Left ventricle myocardium inferior (tissue), 1 donor: ENCODE results near the gene PER1. TPM values are rescaled to one million over a fixed set of nuclear protein-coding genes. Genes with fewer than 3 reads are reported as not detected.
A peak's percentile ranks its signal among the peaks of the same experiment; 100 is the strongest.

Source experiments
- DNase-seq: peaks from one replicate; pipeline ENCODE4 v3.0.0-alpha.2; 2020
- H3K27ac ChIP-seq: fragments of 200-600 bp; replicated peaks from 2 replicates; pipeline ENCODE4 v1.8.0; 2021
- H3K27me3 ChIP-seq: fragments of 200-600 bp; 2 replicates; pipeline ENCODE4 v1.8.0; 2021; ENCODE audit warnings: low read depth
- H3K36me3 ChIP-seq: fragments of 200-600 bp; 2 replicates; pipeline ENCODE4 v1.8.0; 2021
- H3K4me1 ChIP-seq: fragments of 200-600 bp; 2 replicates; pipeline ENCODE4 v1.8.0; 2021
- H3K4me3 ChIP-seq: fragments of 200-600 bp; 2 replicates; pipeline ENCODE4 v1.8.0; 2021; ENCODE audit warnings: mild to moderate bottlenecking, moderate library complexity
- H3K9me3 ChIP-seq: fragments of 200-600 bp; replicated peaks from 2 replicates; pipeline ENCODE4 v1.8.0; 2021
- intact Hi-C: fragments of 100-400 bp; cut with micrococcal nuclease; formaldehyde crosslinking; loops from one replicate; pipeline ENCODE4 v1.11.0; 2022
- total RNA-seq: library from RNA; stranded (reverse); fragmentation: NEBNext Ultra II Directional; extraction: Animal tissue kit (Norgen Biotek cat#: 25700); gene quantifications from one replicate; pipeline ENCODE4 v1.2.1, GENCODE V29; 2021
- TF ChIP-seq, protein P1 (sequence below): fragments of 200-600 bp; IDR thresholded peaks from 2 replicates; pipeline ENCODE4 v1.8.0; 2021; ENCODE audit warnings: antibody characterized with exemption, mild to moderate bottlenecking, borderline replicate concordance
- donor health status: DM: no; HTN: yes; CAD: no; lungs with severe emphysema.

PER1 gene
- total RNA-seq, 1 donor from 2014 or later: 109 TPM

DNA sequence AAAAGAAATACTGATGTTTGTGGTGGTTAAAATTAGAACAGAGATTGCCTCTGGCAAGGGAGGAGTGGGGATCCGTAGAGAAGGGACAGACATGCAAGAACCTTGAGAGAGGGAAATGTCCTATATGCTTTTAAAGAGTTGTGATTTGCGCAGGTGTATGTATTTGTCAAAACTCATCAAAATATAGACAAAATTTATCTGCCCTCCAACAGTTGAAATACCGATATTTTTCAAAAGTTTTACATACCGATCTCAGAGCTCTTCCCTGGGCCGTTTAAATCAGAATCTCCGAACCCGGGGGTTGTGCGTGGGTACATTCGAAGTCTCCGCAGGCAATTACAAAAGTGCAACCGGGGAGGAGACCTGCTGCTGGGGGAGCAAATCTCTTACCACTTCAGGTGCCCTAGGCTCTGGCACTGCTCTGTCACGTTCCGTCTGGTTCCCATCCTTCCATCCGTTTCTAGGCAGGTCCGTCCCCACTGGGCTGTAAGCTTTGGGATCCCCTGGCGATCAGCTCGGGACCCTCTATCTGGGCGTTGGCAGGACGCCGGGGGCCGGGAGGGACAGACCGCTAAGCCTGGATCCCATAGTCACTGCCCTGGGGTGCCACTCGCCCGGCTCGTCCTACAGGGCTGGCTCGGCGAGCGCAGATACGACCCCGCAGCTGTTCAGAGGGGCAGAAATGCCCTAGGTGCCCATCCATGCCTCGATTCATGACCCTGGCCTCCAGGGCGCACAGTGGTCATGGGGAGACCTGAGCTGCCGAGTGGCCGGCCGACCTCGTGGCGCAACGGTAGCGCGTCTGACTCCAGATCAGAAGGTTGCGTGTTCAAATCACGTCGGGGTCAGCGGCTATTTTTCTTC lies 33.6 kb upstream of the PER1 start:
- DNase-seq: peak; percentile 84
- intact Hi-C loops: loop anchor here (5.0 to 10.0 kb wide), 2 partner anchors 36 to 61 kb away; partner anchors contain the start of gene HES7

DNA sequence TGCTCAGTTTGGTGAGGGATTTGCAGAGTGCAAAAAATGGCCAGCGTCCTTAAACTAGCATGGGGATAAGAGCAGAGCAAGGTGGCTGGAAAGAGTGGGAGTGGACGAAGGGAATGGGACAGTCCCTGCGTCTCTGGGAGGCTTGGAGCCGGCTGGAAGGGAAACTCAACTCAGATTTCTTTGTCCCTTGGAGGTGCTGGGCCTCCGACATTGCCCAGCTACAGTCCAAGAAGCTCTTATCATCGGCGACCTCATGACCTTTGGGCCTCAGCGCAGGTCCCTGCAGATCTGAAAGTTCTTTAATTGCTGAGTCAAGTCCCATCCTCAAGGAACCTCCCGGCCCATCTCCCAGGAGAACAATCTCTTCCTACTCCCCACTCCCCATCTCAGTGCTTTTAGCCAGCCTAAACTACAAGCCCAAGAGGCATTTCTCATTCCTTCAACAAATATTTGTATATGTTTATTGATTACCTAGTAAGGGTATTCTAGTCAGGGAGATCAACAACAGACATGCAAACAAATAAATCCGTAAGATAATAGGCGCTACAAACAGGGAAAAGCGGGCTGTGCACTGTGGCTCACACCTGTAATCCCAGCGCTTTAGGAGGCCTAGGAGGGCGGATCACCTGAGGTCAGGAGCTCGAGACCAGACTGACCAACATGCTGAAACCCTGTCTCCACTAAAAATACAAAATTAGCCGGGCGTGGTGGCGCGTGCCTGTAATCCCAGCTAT lies 25.0 kb upstream of the PER1 start:
- Histone ChIP-seq H3K27me3 (no peaks in the 10 kb centered on the region), H3K36me3 (no peaks in the 10 kb centered on the region), H3K4me1 (peaks cover 51% of the 10 kb centered on the region), H3K27ac (peak overlapping the region; percentile 87), H3K9me3 (no peaks in the 10 kb centered on the region), H3K4me3 (peak overlapping the region; percentile 77)
- TF ChIP-seq, protein P1, sequence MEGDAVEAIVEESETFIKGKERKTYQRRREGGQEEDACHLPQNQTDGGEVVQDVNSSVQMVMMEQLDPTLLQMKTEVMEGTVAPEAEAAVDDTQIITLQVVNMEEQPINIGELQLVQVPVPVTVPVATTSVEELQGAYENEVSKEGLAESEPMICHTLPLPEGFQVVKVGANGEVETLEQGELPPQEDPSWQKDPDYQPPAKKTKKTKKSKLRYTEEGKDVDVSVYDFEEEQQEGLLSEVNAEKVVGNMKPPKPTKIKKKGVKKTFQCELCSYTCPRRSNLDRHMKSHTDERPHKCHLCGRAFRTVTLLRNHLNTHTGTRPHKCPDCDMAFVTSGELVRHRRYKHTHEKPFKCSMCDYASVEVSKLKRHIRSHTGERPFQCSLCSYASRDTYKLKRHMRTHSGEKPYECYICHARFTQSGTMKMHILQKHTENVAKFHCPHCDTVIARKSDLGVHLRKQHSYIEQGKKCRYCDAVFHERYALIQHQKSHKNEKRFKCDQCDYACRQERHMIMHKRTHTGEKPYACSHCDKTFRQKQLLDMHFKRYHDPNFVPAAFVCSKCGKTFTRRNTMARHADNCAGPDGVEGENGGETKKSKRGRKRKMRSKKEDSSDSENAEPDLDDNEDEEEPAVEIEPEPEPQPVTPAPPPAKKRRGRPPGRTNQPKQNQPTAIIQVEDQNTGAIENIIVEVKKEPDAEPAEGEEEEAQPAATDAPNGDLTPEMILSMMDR: no peak
- DNase-seq: no peak
- intact Hi-C loops: no loop called here

More for the DNA sequence above, 33.6 kb upstream of the PER1 start:
- peak overlapping the region; percentile 95 for H3K27ac ChIP-seq
- H3K9me3 ChIP-seq: no peaks in the 10 kb centered on the region
- TF ChIP-seq, protein P1: no peak
- H3K4me3 ChIP-seq: peak overlapping the region; percentile 83
- no peaks in the 10 kb centered on the region for H3K36me3 ChIP-seq
- peaks cover 43% of the 10 kb centered on the region for H3K4me1 ChIP-seq
- H3K27me3 ChIP-seq: no peaks in the 10 kb centered on the region

DNA sequence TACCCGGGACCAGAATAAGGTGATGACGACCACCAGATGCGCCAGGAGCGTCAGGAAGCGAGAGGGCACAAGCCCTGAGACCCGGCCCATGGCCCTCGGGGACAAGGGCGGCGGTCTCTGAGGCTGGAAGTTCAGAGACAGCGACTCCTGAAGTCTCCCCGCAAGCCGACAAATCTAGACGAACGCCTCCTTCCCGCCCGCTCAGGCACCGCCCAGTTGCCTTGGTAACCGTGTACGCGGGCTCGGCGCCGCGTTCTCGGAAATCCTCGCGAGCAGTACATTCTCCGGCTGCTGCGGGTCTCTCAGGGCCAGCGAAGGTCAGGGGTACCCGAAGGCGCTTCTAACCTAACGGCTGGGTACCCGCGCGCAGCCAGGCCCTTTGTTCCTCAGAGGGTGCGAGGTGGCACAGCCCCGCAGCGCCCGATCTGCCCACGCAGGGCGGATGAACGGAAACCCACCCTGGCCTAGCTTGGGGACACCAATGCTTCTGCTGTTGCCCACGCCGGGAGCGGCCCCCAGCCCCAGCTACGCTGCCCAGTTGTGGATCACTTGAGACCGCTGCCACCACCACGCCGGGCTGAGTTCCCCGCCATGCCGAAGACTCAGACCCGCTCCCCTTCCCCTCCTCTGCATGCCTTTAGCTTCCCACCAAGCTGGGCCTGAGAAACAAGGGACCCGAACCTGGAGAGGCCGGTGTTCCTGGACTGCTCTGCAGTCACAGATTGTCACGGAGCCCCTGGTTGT lies 24.2 kb upstream of the PER1 start, which contains the start of gene TMEM107:
Gene TMEM107 (minus strand): TSS at position 184 of the 744 bp plus-strand sequence. CDS start 94 bp downstream, at position 90.
- Histone ChIP-seq H3K4me3 (peak within 1 kb of the TSS; percentile 77), H3K36me3 (no peaks in the 10 kb centered on the region), H3K4me1 (peaks cover 45% of the 10 kb centered on the region), H3K27me3 (no peaks in the 10 kb centered on the region), H3K27ac (peak within 1 kb of the TSS; percentile 87), H3K9me3 (no peaks in the 10 kb centered on the region)
- DNase-seq: peak; percentile 89
- intact Hi-C loops: no loop called here
- TF ChIP-seq, protein P1: no peak

DNA sequence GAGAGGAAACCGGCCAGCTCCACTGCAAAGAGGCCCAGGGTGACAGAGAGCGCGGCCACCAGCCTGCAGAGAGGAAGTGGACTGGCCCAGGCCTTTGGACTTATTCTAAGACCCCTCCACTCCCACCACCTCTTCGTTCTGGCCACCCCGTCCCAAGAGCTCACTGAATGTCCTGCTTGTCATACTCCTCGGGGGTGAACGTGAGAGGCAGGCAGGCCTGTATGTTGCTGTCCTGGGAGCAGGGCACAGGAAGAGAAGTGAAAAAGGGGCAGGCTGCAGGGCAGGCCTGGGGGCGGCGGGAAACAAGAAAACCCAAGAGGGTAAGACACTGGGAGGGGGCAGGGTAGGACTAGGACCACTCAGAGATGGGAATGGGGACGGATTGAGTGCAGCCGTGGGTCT lies 23.6 kb upstream of the PER1 start:
- no peaks in the 10 kb centered on the region for H3K27me3 ChIP-seq
- peaks cover 45% of the 10 kb centered on the region for H3K4me1 ChIP-seq
- intact Hi-C loops: no loop called here

More for the DNA sequence above, 23.6 kb upstream of the PER1 start:
- Histone ChIP-seq H3K4me3 (peak overlapping the region; percentile 77), H3K27ac (peak overlapping the region; percentile 87), H3K36me3 (no peaks in the 10 kb centered on the region), H3K9me3 (no peaks in the 10 kb centered on the region)
- no peak for DNase-seq
- TF ChIP-seq, protein P1: no peak
